GM19452 (cell line): ENCODE measurements around the gene SHC4.
"Not testable (repeated sequence)": the region's sequence is repeated elsewhere in the genome, so short reads cannot be mapped to it uniquely, and the experiment has no call there.

ENCODE experiments used
- ATAC-seq: cut with Tn5 transposase; IDR thresholded peaks from one replicate; pipeline ENCODE4 v1.9.1; 2021; ENCODE audit not compliant: unreplicated experiment

The SHC4 gene

GRCh38 chr15:48855501-48856440 is 107.9 kb downstream of the SHC4 start:
- no peak for ATAC-seq

GRCh38 chr15:48854434-48854833 is 109.3 kb downstream of the SHC4 start:
- not testable (repeated sequence) for ATAC-seq

GRCh38 chr15:48851956-48852355 is 111.8 kb downstream of the SHC4 start:
- no peak for ATAC-seq

- no peak for ATAC-seq
These were observed 113.1 kb downstream of the SHC4 start for GRCh38 chr15:48850648-48851047.

GRCh38 chr15:48845123-48845522 is 118.6 kb downstream of the SHC4 start:
- no peak for ATAC-seq

GRCh38 chr15:48842501-48842900 is 121.2 kb downstream of the SHC4 start:
- ATAC-seq: no peak

GRCh38 chr15:48834756-48835155 is 129.0 kb downstream of the SHC4 start:
- no peak for ATAC-seq

GRCh38 chr15:48833526-48834239 is 130.0 kb downstream of the SHC4 start:
- no peak for ATAC-seq

GRCh38 chr15:48832648-48833047 is 131.1 kb downstream of the SHC4 start:
- no peak for ATAC-seq

- ATAC-seq: no peak
These were observed 134.8 kb downstream of the SHC4 start for GRCh38 chr15:48828906-48829305.

GRCh38 chr15:48828471-48828870 is 135.2 kb downstream of the SHC4 start:
- no peak for ATAC-seq

- ATAC-seq: no peak
These were observed 138.6 kb downstream of the SHC4 start for GRCh38 chr15:48825075-48825474.

- ATAC-seq: no peak
These were observed 140.0 kb downstream of the SHC4 start for GRCh38 chr15:48823706-48824105.

GRCh38 chr15:48823237-48823636 is 140.5 kb downstream of the SHC4 start:
- no peak for ATAC-seq

- no peak for ATAC-seq
These were observed 149.4 kb downstream of the SHC4 start for GRCh38 chr15:48814286-48814685.

- no peak for ATAC-seq
These were observed 152.3 kb downstream of the SHC4 start for GRCh38 chr15:48811325-48811958.

GRCh38 chr15:48810414-48811324 is 153.1 kb downstream of the SHC4 start, which contains the start of gene CEP152:
TSS of gene CEP152 (minus strand) at chr15:48811069. CDS start at chr15:48805649, 5,420 bp downstream.
- peak; percentile 95 for ATAC-seq

- no peak for ATAC-seq
These were observed 157.6 kb downstream of the SHC4 start for GRCh38 chr15:48806151-48806550.

GRCh38 chr15:48805591-48805990 is 158.1 kb downstream of the SHC4 start:
- no peak for ATAC-seq

- no peak for ATAC-seq
These were observed 159.8 kb downstream of the SHC4 start for GRCh38 chr15:48803877-48804276.
